Activated CD4-positive, alpha-beta T cell treated with anti-CD3 and anti-CD28 coated beads, Interleukin-2, Interleukin-6, amounts not matched to agents 100 ng/mL and 50 ng/mL, durations not matched to agents 16 hours and 8 hours (primary cell): ENCODE data around the gene PLA2G7.
"Not testable (repeated sequence)": the region's sequence is repeated elsewhere in the genome, so short reads cannot be mapped to it uniquely, and the experiment has no call there.

ENCODE experiments used
- DNase-seq: peaks from one replicate; pipeline ENCODE4 v3.0.0-alpha.2; 2020

Gene PLA2G7

GRCh38 chr6:46746696-46747095 lies 11.5 kb upstream of the PLA2G7 start, which contains the start of gene ANKRD66:
Gene ANKRD66 (plus strand): TSS chr6:46746933. CDS start chr6:46751949, 5,016 bp downstream.
- no peak for DNase-seq

GRCh38 chr6:46745973-46746372 lies 10.8 kb upstream of the PLA2G7 start:
- DNase-seq = no peak

GRCh38 chr6:46744159-46744725 lies 9.1 kb upstream of the PLA2G7 start:
- DNase-seq = not testable (repeated sequence)

GRCh38 chr6:46743425-46744158 lies 8.4 kb upstream of the PLA2G7 start:
- DNase-seq = no peak

GRCh38 chr6:46741910-46742309 lies 6.7 kb upstream of the PLA2G7 start:
- no peak for DNase-seq

- no peak for DNase-seq
Observed at GRCh38 chr6:46741482-46741881, 6.3 kb upstream of the PLA2G7 start.

- no peak for DNase-seq
Observed at GRCh38 chr6:46736906-46737305, 1.7 kb upstream of the PLA2G7 start.

- no peak for DNase-seq
Observed at GRCh38 chr6:46735720-46736031, 501 bp upstream of the PLA2G7 start.

- no peak for DNase-seq
Observed at GRCh38 chr6:46733341-46733801, 1.8 kb downstream of the PLA2G7 start.

GRCh38 chr6:46730921-46731461 lies 4.2 kb downstream of the PLA2G7 start:
- no peak for DNase-seq

- DNase-seq = no peak
Observed at GRCh38 chr6:46729787-46730326, 5.3 kb downstream of the PLA2G7 start.

GRCh38 chr6:46720401-46720800 lies 14.8 kb downstream of the PLA2G7 start:
- DNase-seq = no peak

GRCh38 chr6:46719099-46719498 lies 16.1 kb downstream of the PLA2G7 start:
- no peak for DNase-seq

GRCh38 chr6:46715141-46715540 lies 20.0 kb downstream of the PLA2G7 start:
- DNase-seq = no peak

GRCh38 chr6:46711491-46711890 lies 23.7 kb downstream of the PLA2G7 start:
- no peak for DNase-seq

- peak; percentile 15 for DNase-seq
Observed at GRCh38 chr6:46706464-46706863, 28.7 kb downstream of the PLA2G7 start.

- DNase-seq = peak; percentile 1
Observed at GRCh38 chr6:46704562-46704961, 30.6 kb downstream of the PLA2G7 start.

- no peak for DNase-seq
Observed at GRCh38 chr6:46699970-46700369, 35.2 kb downstream of the PLA2G7 start.

- no peak for DNase-seq
Observed at GRCh38 chr6:46690911-46691451, 44.2 kb downstream of the PLA2G7 start.

GRCh38 chr6:46690141-46690755 lies 44.9 kb downstream of the PLA2G7 start:
- no peak for DNase-seq

- DNase-seq = no peak
Observed at GRCh38 chr6:46689657-46690056, 45.5 kb downstream of the PLA2G7 start.

- no peak for DNase-seq
Observed at GRCh38 chr6:46688966-46689335, 46.2 kb downstream of the PLA2G7 start.
